Astrocyte of the hippocampus (primary cell): ENCODE results near the gene LYPLA2.

Source experiments
- DNase-seq: peaks from one replicate; pipeline ENCODE4 v3.0.0; 2011; ENCODE audit warnings: low read depth, low spot score

LYPLA2 gene

DNA sequence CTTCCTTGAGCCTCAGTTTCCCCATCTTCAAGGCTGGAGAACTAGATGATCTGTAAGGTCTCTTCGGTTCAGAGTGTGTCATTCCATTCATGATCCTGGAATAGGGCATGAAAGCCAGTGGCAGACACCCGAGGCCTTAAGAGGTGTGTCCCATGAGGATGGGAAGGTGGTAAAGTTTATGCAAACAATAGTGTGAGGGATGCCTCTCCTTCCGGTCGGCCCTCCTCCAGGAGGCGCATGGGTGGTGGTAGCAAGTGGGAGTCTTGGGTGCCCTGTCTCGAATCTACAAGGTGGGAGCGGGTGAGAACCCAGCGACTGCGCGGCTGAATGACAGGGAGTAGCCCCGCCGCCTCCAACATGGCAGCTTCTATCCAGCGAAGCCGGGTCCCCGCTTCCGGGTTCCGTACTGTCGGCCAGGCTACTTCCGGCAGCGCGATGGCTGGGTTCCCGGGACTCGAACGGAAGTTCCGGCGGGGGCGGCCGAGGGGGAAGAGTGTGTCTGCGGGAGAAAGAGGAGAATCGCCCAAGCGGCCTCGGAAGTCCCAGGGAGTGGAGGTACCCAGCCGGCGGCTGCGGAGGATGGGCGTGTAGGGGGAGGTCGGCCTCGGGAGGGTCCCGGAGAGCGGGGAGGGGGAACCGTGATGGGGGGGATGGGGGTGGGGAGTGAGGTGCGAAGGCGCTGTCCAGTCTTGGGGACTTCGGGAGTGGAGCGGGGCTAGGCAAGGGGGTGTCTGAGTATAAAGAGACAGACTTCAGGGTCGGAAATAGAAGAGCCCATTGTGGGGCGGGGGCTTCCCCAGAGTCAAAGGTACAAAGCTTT lies at the start of gene LYPLA2:
TSS of gene LYPLA2 (plus strand) at position 450 of the 820 bp plus-strand sequence. CDS start 1,538 bp downstream, outside the sequence.
- peak; percentile 96 for DNase-seq

DNA sequence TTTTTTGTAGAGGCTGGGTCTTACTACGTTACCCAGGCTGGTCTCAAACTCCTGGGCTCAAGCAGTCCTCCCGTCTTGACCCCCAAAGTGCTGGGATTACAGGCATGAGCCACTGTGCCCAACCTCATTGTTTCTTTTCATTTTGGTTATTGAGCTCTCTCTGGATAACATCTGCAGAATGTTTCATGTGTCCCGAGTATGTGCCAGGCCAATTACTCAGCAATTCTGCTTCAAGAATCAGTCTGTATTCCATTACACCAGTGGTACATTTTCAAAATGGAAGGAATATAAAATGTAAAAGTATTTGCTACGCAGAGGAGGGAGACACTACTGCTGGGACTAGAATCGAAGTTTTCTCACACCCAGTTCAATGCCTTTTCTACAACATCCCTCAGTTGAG lies 49.3 kb upstream of the LYPLA2 start:
- no peak for DNase-seq

DNA sequence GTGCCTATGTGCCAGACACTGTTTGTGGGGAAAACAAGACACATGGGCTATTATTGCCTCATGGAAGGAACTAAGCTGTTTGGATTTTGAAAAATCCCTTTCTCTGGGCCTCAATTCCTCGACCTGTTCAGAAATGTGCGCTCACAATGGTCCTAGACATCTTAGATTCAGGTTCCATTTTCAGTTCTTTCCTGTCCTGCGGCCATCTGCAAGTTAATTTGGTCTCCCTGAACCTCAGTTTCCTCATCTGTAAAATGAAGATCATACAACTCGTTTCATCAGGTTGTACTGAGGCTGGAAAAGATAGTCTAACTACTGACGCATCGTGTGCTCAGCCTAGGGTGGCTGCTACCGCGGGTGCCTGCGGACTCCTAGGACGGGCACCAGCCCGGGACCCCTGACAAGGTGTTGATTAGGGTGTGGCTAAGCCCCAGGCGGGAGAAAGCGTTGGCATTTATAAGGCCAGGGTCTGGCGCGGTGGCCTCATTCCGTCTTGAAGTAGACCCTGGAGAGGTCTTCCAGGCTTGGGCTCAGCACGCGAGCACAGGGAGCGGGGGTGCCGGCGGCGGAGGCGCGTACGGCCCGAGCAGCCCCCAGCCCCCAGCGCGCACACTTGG lies 48.2 kb upstream of the LYPLA2 start:
- no peak for DNase-seq

DNA sequence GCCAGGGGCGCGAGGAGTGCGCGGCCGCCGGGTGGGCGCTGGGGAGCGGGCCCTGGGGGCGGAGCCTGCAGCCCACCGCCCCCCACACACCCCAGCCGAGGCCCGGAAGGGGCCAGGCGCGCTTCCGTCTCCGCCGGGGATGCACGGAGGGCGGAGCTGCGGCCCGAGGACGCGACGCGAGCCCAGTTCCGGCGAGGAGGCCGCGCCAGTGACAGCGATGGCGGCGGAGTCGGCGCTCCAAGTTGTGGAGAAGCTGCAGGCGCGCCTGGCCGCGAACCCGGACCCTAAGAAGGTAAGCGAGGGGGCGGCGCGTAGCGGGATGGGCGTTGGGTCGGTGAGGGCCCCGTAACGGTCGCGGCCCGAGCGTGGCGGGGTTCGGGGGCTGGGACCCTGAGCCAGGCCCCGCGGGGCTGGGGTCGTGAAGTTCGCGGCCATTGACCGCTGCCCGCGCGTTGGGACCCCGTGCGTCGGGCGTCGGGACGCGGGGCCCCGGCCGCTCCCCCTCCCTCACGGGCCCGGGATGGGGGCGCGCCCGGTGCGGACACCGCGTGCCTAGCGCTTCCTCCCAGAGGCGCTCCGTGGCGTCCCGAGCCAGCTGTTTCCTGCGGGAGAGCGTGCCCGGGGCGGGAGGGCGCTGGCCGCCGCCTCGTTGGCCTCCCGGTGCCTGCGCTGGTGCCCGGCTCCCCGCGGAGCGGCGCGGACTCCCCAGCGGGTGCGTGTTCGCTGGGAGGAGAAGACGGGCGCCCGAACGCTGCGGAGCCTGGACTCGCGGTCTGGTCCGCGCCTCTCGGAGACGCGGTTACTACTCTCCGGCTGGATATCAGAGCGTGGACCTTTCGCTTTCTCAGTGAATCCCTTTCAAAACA lies 47.4 kb upstream of the LYPLA2 start, which contains the start of gene ELOA:
TSS of gene ELOA (plus strand) at position 185 of the 866 bp plus-strand sequence. CDS start at position 218, 33 bp downstream.
- peak; percentile 88 for DNase-seq

DNA sequence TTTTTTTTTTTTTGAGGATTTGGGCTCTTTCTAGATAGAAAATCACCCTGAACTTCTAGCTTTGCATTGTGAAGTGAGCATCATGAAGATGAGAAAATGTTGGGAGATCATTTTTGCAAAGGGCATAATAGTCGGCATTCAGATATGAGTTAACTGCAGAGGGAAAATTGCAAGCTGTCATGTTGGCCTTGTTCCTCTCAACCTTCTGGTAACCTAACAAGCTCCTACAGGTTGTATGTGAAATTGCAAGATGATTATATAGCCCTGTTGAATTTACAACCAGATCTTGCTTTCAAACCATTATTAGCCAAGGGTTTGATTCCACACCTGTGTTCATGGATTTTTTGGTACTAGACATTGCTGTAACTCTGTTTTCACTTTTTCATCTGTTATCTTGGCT lies 45.4 kb upstream of the LYPLA2 start:
- DNase-seq = peak; percentile 32

DNA sequence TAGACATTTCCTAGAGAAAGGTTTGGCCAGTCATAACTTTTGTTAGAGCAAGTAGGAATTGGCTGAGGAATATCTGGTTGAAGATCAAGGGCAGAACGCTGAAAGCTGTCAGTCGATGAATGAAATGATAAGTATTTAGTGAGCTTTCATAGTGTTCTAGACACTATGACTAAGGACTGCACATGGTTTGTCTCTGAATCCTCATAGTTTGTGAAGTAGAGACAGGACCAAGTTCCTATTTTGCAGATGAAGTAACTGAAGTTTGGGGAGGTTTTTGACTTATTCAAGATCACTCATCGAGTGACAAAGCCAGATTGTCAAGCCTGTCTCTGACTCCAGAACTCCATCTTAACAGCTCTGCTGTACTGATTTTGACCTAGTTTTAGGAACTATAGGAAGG lies 42.9 kb upstream of the LYPLA2 start:
- DNase-seq = no peak

DNA sequence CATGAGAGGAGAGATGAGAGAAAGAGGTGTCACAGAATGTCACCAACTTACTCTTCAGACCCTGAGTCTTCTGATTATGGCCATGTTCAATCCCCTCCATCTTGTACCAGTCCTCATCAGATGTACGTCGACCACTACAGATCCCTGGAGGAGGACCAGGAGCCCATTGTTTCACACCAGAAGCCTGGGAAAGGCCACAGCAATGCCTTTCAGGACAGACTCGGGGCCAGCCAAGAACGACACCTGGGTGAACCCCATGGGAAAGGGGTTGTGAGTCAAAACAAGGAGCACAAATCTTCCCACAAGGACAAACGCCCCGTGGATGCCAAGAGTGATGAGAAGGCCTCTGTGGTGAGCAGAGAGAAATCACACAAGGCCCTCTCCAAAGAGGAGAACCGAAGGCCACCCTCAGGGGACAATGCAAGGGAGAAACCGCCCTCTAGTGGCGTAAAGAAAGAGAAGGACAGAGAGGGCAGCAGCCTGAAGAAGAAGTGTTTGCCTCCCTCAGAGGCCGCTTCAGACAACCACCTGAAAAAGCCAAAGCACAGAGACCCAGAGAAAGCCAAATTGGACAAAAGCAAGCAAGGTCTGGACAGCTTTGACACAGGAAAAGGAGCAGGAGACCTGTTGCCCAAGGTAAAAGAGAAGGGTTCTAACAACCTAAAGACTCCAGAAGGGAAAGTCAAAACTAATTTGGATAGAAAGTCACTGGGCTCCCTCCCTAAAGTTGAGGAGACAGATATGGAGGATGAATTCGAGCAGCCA lies 39.7 kb upstream of the LYPLA2 start:
- DNase-seq = peak; percentile 69

DNA sequence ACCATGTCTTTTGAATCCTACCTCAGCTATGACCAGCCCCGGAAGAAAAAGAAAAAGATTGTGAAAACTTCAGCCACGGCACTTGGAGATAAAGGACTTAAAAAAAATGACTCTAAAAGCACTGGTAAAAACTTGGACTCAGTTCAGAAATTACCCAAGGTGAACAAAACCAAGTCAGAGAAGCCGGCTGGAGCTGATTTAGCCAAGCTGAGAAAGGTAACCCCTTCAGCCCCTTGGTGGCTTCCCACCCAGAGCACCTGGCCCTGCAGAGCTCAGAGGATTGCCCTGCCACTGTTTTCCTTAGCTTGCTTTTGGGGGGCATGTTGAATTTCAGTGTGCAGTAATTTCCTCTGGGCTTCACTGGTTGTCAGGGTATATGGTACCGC lies 39.1 kb upstream of the LYPLA2 start:
- no peak for DNase-seq

DNA sequence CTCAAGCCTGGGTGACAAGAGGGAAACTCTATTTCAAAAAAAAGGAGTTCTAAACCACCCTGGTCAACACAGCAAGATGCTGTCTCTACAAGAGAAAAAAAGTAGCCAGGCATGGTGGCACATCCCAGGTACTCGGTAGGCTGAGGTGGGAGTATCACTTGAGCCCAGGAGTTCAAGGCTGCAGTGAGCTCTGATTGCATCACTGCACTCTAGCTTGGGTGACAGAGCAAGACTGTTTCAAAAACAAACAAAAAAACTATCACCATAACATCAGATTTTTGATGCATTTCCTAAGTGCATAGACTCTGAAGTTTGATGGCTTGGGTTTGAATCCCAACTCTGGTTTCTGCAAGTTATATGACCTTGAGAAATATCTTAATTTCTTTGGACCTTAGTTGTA lies 38.0 kb upstream of the LYPLA2 start:
- no peak for DNase-seq

DNA sequence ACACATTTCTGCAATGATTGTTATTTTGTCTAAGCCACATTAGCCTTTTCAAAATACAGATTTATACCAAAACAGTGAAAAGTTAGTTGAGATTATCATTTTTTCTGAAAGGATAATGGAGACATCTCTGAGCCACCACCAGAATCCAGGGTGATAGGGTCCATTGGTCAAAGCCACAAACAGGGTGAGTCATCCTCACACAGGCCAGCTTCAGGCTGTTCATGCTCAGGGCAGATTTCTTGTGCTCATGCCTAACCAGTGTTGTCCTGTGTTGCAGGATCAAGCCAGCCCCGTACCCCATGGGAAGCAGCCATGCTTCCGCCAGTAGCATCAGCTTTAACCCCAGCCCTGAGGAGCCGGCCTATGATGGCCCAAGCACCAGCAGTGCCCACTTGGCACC lies 34.3 kb upstream of the LYPLA2 start:
- DNase-seq = peak; percentile 62

DNA sequence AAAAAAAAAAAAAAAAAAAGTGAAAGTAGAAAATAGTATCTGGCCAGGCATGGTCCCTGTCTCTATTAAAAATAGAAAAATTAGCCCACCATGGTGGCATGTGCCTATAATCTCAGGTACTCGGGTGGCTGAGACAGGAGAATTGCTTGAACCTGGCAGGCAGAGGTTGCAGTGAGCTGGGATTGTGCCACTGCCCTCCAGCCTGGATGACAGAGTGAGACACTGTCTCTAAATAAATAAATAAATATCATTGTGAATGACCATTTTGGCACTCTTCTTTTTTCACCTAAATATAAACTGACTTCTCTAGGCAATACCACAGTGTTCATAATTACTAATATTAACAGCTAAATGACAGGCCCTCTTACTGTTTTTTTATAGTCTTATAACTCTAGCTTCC lies 33.1 kb upstream of the LYPLA2 start:
- DNase-seq = no peak

DNA sequence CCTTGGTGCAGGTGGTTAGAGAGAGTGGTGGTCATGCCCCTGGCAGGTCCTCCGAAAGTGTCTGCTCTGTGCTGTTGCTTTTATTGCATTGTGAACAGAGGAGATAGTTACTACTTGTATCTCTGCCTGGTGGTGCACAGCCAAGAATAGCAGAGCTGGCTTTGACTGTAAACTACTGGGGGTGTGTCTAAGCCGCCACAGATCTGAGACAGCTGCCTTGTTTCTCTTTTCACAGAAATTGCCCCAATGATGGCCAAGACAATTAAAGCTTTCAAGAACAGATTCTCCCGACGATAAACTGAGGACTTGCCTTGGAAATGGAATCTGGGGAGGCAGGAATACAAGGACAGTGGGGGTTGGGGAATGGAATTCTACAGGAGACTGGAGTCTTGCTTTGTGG lies 31.7 kb upstream of the LYPLA2 start:
- DNase-seq = peak; percentile 49

DNA sequence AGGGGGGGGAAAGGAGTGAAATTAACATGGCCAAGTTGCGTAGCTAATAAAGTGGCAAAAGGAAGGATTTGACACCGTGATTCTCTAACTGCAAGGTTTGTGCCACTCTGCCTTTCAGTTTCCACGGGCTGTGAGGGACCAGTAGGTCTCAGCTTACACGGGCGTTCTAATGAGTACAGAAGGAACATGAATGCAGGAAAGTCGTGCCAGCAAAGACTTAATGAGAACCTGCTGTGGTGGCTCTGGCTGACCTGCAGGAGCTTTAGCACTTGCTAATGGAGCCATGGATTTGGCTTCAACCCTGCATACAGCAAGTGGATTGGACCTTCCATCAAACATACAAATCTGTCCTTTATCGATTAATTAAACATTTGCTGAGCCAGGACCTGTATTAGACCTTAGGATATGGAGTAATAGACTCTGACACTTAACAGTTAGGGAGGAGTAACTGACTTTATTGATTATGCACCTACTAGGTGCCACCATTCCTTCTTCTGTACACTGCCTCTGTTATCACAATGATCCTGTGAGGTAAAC lies 27.8 kb upstream of the LYPLA2 start:
- no peak for DNase-seq

DNA sequence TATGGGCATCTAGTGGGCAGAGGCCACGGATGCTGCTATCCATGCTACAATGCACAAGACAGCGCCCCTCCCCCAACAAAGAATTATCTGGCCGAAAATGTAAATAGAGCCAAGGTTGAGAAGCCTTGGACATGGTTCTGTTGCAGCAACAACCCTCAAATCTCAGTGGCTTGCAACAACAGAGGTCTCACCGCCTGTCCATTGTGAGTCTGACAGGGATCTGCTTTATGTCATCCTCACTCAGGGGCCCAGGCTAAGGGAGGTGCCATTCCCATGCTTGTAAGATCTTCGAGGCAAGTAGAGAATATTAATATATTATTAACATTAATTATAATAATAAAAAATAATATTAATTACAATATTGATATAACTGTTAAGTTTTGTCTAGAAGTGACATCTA lies 22.2 kb upstream of the LYPLA2 start:
- DNase-seq = no peak

DNA sequence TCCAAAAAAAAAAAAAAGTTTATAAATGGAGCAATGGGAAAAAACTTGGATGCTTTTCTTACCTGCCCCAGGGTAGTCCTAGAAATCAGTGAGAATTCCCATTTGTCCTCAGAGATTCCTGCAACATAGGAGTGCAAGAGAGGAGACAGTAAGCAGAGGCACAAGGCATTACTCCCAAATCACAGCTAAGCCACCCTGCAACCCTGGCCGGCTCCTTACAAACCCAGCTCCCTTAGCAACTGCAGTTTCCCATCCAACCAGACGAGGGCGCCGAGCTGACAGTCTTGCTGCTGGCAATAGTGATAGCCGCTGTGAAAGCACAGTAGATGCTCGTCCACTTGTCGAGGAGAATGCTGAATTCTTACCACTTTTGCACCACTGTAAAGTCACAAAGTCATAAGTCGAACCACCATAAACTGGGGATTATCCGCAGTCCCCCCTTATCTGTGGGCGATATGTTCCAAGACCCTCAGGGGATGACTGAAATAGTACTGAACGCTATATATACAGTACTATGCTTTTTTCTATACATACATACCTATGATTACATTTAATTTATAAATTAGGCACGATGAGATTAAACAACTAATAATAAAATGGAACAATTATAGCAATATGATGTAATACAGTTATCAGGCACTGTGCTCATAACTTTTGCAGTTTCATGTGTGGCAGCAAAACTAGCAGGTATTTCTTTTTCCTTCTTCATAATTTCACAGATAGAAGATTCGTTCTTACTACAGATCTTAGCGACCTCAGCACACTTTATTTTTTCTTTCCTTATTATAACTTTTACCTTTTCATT lies 18.7 kb upstream of the LYPLA2 start:
- DNase-seq = peak; percentile 89

DNA sequence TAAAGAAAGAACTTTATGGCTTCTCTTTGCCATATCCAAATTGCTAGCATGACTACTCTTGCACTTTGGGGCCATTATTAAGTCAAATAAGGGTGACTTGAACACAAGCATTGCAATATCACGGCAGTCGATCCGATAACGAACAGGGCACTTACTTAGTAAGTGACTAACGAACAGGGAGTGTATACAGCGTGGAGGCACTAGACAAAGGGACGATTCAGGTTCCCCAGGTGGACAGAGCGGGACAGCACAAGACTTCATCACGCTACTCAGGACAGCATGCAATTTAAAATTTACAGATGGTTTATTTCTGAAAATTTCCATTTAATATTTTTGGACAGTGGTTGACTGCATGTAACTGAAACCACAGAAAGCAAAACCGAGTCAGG lies 18.1 kb upstream of the LYPLA2 start:
- no peak for DNase-seq

DNA sequence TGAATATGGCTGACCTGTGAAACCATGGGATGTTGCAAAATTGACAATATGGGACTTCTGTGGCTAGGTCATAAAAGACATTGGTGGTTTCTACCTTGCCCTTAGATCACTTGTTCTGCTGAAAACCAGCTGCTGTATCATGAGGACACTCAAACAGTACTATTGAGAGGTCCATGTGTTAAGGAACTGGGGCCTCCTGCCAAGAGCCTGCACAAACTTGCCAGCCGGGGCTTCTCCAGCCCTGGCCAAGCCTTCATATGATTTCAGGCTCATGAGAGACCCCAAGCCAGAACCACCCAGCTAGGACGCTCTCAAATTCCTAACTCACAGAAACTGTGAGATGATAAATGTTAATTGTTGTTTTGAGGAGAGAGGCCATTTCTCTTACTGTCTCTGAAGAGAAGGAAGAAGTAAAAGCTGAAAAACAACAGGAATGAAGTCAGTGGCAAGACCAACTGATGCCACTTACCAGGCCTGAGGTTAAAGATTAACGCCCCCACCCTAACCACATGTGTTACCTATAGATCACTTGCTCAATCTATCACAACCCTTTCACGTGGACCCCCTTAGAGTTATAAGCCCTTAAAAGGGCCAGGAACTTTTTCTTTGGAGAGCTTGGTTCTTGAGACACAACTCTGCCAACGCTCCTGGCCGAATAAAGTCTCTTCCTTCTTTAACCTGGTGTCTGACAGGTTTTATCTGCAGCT lies 16.6 kb upstream of the LYPLA2 start:
- DNase-seq = no peak

DNA sequence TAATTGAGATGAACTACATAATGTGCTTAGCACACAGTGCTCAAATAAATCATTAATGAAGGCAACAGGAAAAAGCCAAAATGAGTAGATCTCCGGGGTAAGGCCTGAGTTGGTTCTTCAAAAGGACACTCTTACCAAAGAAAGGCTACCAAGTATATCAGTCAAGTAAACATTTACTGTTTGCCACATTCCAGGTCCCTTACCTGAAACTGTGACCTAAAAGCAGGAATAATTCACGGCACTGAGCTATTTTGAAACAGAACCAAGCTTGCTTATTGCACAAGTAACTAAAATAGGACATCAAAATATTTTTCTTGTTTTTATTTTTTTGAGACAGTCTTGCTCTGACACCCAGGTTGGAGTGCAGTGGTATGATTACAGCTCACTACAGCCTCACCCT lies 14.7 kb upstream of the LYPLA2 start:
- DNase-seq = no peak

DNA sequence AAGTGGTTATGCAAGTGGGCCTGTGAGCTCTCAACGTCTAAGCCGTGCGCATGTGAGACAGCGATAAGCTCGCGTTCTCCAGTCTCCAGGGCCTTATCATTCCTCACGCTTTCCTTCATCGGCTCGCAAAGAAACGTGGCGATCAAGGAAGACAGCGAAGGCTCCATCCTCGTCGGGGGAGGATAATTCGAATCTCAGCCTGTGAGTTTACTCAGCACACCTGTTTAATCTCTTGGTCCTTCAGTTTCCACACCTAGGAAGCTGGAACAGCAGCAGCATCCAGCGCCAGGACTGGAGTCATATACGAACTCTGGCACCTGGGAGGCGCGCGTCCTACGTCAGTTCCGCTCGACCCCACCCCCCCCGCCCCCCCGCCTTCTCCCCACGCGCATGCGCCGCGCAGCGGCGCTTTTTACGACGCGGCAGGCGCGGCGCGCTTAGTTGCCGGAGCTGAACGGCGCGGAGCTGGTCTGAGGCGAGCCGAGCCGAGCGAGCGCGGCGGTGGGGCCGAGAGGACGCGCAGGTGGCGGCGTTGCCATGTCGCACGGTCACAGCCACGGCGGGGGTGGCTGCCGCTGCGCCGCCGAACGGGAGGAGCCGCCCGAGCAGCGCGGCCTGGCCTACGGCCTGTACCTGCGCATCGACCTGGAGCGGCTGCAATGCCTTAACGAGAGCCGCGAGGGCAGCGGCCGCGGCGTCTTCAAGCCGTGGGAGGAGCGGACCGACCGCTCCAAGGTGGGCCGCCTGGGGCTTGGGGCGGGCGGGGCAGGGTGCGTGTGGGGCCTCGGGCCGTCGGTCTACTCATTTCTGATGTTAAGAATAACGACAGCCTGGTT lies 12.7 kb upstream of the LYPLA2 start, which contains the start of gene PITHD1:
TSS of gene PITHD1 (plus strand) at position 440 of the 836 bp plus-strand sequence. CDS start at position 538, 98 bp downstream.
- DNase-seq = peak; percentile 93
